Right lobe of liver (tissue), 6 donors: ENCODE measurements around the gene ABCB4. TPM values are rescaled to one million over a fixed set of nuclear protein-coding genes. Genes with fewer than 3 reads are reported as not detected.

Experiments used
- ATAC-seq, 4 donors: fragments of 200-7000 bp; cut with Tn5 transposase; one replicate each; pipeline ENCODE4 v1.9.1; 2020; ENCODE audit warnings: mild to moderate bottlenecking in 4 of 4, moderate library complexity in 4 of 4
- DNase-seq, 3 donors: peaks; one replicate each; pipeline ENCODE4 v3.0.0-alpha.2; 2020
- H3K27ac ChIP-seq, 3 donors: fragments of 200-600 bp; one replicate each; pipeline ENCODE4 v1.8.0; 2022
- H3K27me3 ChIP-seq, 2 donors: fragments of 200-600 bp; one replicate each; pipeline ENCODE4 v1.8.0; 2022
- H3K36me3 ChIP-seq, 4 donors: fragments of 200-600 bp; sonication (generic) in 1 of 4; one replicate each; pipeline versions ENCODE4 v1.5.1 to v1.8.0; 2017 to 2022; ENCODE audit warnings: control low read depth in 1 of 4
- H3K4me1 ChIP-seq, 4 donors: fragments of 200-600 bp; sonication (generic) in 1 of 4; one replicate each; pipeline versions ENCODE4 v1.5.1 to v1.8.0; 2017 to 2022; ENCODE audit warnings: control low read depth in 1 of 4
- H3K4me3 ChIP-seq, 3 donors: fragments of 200-600 bp; one replicate each; pipeline ENCODE4 v1.8.0; 2022
- H3K9me3 ChIP-seq, 4 donors: fragments of 200-600 bp; sonication (generic) in 1 of 4; one replicate each; pipeline versions ENCODE4 v1.5.1 to v1.8.0; 2017 to 2022; ENCODE audit warnings: control low read depth in 1 of 4
- CTCF ChIP-seq, 4 donors: fragments of 200-600 bp in 3 of 4; fragments of 450-650 bp in 1 of 4; IDR thresholded peaks; one replicate each; pipeline versions ENCODE4 v1.5.1 to v1.8.0; 2016 to 2022; ENCODE audit warnings: antibody characterized with exemption in 4 of 4, mild to moderate bottlenecking in 2 of 4
- POLR2A ChIP-seq: fragments of 450-650 bp; IDR thresholded peaks from one replicate; pipeline ENCODE4 v1.6.1; 2017; ENCODE audit warnings: antibody characterized with exemption, mild to moderate bottlenecking
- WGBS: methylation state at CpG from one replicate; pipeline ENCODE4 v1.1.6; 2018; ENCODE audit warnings: low coverage, low lambda C conversion rate; ENCODE audit not compliant: insufficient coverage; ENCODE audit errors: missing lambda C conversion rate; 5-methylcytosine and 5-hydroxymethylcytosine counted together
- intact Hi-C, 2 donors: fragments of 100-400 bp; cut with DNase I; formaldehyde crosslinking; loops; one replicate each; pipeline versions ENCODE4 v1.11.2 to v1.14.1; 2022
- total RNA-seq, 6 experiments: library from RNA; depleted of rRNA in 2 of 6; stranded (reverse); fragments of >200 nt in 2 of 6; fragmentation: NEBNext Ultra II Directional in 3 of 6; extraction: Animal tissue kit (Norgen Biotek cat#: 25700) in 3 of 6; gene quantifications; one replicate each; pipeline versions ENCODE4 v1.1.0 to v1.2.4, GENCODE V29; 2016 to 2023
- donor health status: DM: no; HTN: yes; CAD: no.
- donor health status: DM: no; HTN: no; CAD: no.
- donor health status: DM: no; HTN: no; CAD: no.
- donor health status: DM: no; HTN: yes; CAD: no.
- donor health status: DM: no; HTN: yes; CAD: no.

The ABCB4 gene
- total RNA-seq, 6 experiments from 2014 or later, result 57.2 to 189 (median 115) TPM

- peak in 1 of 4 donors; percentile 9 for ATAC-seq
- Histone ChIP-seq H3K9me3 (no peaks in the 10 kb centered on the region), H3K4me1 (peaks cover 0 to 8% (median 0%) of the 10 kb centered on the region in 4 donors), H3K36me3 (peaks cover 0 to 50% (median 22%) of the 10 kb centered on the region in 4 donors), H3K27me3 (no peaks in the 10 kb centered on the region), H3K4me3 (no peak overlapping the region), H3K27ac (no peak overlapping the region)
- 69% methylated on average over 4 of the region's 4 CpGs for WGBS
- TF ChIP-seq CTCF (IDR thresholded peaks at IDR 0.05) (no peak), POLR2A (no peak)
- intact Hi-C loops, result no loop called here
- DNase-seq, result no peak
These were observed 28.3 kb downstream of the ABCB4 start for GRCh38 chr7:87447116-87447635.

GRCh38 chr7:87445897-87446296 is 29.6 kb downstream of the ABCB4 start:
- H3K27me3 ChIP-seq, result no peaks in the 10 kb centered on the region
- no peak overlapping the region for H3K4me3 ChIP-seq
- no peak overlapping the region for H3K27ac ChIP-seq
- H3K9me3 ChIP-seq, result no peaks in the 10 kb centered on the region
- intact Hi-C loops, result no loop called here
- peaks cover 0 to 5% (median 0%) of the 10 kb centered on the region in 4 donors for H3K4me1 ChIP-seq
- TF ChIP-seq CTCF (IDR thresholded peaks at IDR 0.05), result no peak
- no peak for TF ChIP-seq POLR2A
- no peak for DNase-seq
- ATAC-seq, result peak in 1 of 4 donors; percentile 35
- 73% methylated on average over 4 of the region's 4 CpGs for WGBS
- H3K36me3 ChIP-seq, result peaks cover 0 to 50% (median 22%) of the 10 kb centered on the region in 4 donors

- Histone ChIP-seq H3K4me1 (no peaks in the 10 kb centered on the region), H3K27me3 (no peaks in the 10 kb centered on the region), H3K9me3 (no peaks in the 10 kb centered on the region), H3K4me3 (no peak overlapping the region), H3K36me3 (peaks cover 0 to 88% (median 38%) of the 10 kb centered on the region in 4 donors), H3K27ac (no peak overlapping the region)
- intact Hi-C loops, result no loop called here
- ATAC-seq (peak in 1 of 4 donors; percentile 9), DNase-seq (no peak)
- TF ChIP-seq CTCF (IDR thresholded peaks at IDR 0.05), result no peak
- TF ChIP-seq POLR2A, result no peak
These were observed 39.9 kb downstream of the ABCB4 start for GRCh38 chr7:87435546-87435945.

GRCh38 chr7:87432536-87432935 is 42.9 kb downstream of the ABCB4 start:
- H3K4me1 ChIP-seq, result no peaks in the 10 kb centered on the region
- intact Hi-C loops, result no loop called here
- TF ChIP-seq POLR2A (no peak), CTCF (IDR thresholded peaks at IDR 0.05) (no peak)
- H3K9me3 ChIP-seq, result no peaks in the 10 kb centered on the region
- ATAC-seq, result no peak
- no peak overlapping the region for H3K4me3 ChIP-seq
- no peak overlapping the region for H3K27ac ChIP-seq
- DNase-seq, result no peak
- peaks cover 0 to 79% (median 32%) of the 10 kb centered on the region in 4 donors for H3K36me3 ChIP-seq
- 86% methylated on average over 2 of the region's 2 CpGs for WGBS
- no peaks in the 10 kb centered on the region for H3K27me3 ChIP-seq

- intact Hi-C loops, result no loop called here
- Histone ChIP-seq H3K4me3 (no peak overlapping the region), H3K27ac (no peak overlapping the region), H3K9me3 (no peaks in the 10 kb centered on the region), H3K4me1 (no peaks in the 10 kb centered on the region), H3K36me3 (peaks cover 0 to 76% (median 32%) of the 10 kb centered on the region in 4 donors), H3K27me3 (no peaks in the 10 kb centered on the region)
- 72% methylated on average over 3 of the region's 3 CpGs for WGBS
- TF ChIP-seq POLR2A (no peak), CTCF (IDR thresholded peaks at IDR 0.05) (no peak)
- DNase-seq (no peak), ATAC-seq (peak; percentile 58 to 79 (median 70))
These were observed 48.2 kb downstream of the ABCB4 start for GRCh38 chr7:87427288-87427687.
